GM06990 (cell line): ENCODE results near the gene GADD45GIP1.

Source experiments
- DNase-seq: peaks from one replicate; pipeline ENCODE4 v3.0.0-alpha.2; 2011; ENCODE audit not compliant: insufficient read length; ENCODE audit errors: extremely low read depth
- H3K27me3 ChIP-seq: replicated peaks from 2 replicates; pipeline ENCODE4 v1.6.0; 2011; ENCODE audit warnings: low read length; ENCODE audit not compliant: control insufficient read depth, insufficient read depth
- H3K36me3 ChIP-seq: 2 replicates; pipeline ENCODE4 v1.5.1; 2011; ENCODE audit warnings: low read length; ENCODE audit not compliant: control insufficient read depth, insufficient read depth
- H3K4me3 ChIP-seq: replicated peaks from 2 replicates; pipeline ENCODE4 v1.5.1; 2011; ENCODE audit warnings: low read depth, mild to moderate bottlenecking, control low read depth, low read length
- CTCF ChIP-seq: IDR thresholded peaks from 2 replicates; pipeline ENCODE4 v1.5.1; 2011; ENCODE audit warnings: low read length, control low read depth, mild to moderate bottlenecking, inconsistent platforms; ENCODE audit not compliant: insufficient read depth, poor library complexity, severe bottlenecking

Gene GADD45GIP1

GRCh38 chr19:12985049-12985776, 28.2 kb upstream of the GADD45GIP1 start:
- Histone ChIP-seq H3K27me3 (no peaks in the 10 kb centered on the region; the same call in 1 of the 2 replicates), H3K36me3 (no peaks in the 10 kb centered on the region), H3K4me3 (no peak overlapping the region)
- no peak for DNase-seq
- TF ChIP-seq CTCF, result no peak

- no peaks in the 10 kb centered on the region for H3K36me3 ChIP-seq
- no peaks in the 10 kb centered on the region; the same call in 1 of the 2 replicates for H3K27me3 ChIP-seq
- DNase-seq, result no peak
- H3K4me3 ChIP-seq, result no peak overlapping the region
- no peak for TF ChIP-seq CTCF
Observed at GRCh38 chr19:12984683-12985048, 27.6 kb upstream of the GADD45GIP1 start.

GRCh38 chr19:12984143-12984627, 27.2 kb upstream of the GADD45GIP1 start:
- H3K36me3 ChIP-seq, result no peaks in the 10 kb centered on the region
- no peaks in the 10 kb centered on the region; the same call in 1 of the 2 replicates for H3K27me3 ChIP-seq
- no peak overlapping the region for H3K4me3 ChIP-seq
- no peak for DNase-seq
- TF ChIP-seq CTCF, result no peak

GRCh38 chr19:12983542-12984142, 26.6 kb upstream of the GADD45GIP1 start:
- H3K4me3 ChIP-seq, result no peak overlapping the region

GRCh38 chr19:12983091-12983490, 26.1 kb upstream of the GADD45GIP1 start:
- no peak for TF ChIP-seq CTCF
- Histone ChIP-seq H3K27me3 (no peaks in the 10 kb centered on the region; the same call in 1 of the 2 replicates), H3K36me3 (no peaks in the 10 kb centered on the region), H3K4me3 (no peak overlapping the region)
- no peak for DNase-seq

More at GRCh38 chr19:12983542-12984142, 26.6 kb upstream of the GADD45GIP1 start:
- peak; percentile 83 for DNase-seq
- Histone ChIP-seq H3K36me3 (no peaks in the 10 kb centered on the region), H3K27me3 (no peaks in the 10 kb centered on the region; the same call in 1 of the 2 replicates)
- peak; percentile 61 for TF ChIP-seq CTCF
